K562 (cell line): Measurements from ENCODE around the gene NOL4L. TPM values are rescaled to one million over a fixed set of nuclear protein-coding genes. Genes with fewer than 3 reads are reported as not detected.

Experiments used
- ATAC-seq: fragments of 200-7000 bp; cut with Tn5 transposase; 3 replicates; pipeline ENCODE4 v1.9.1; 2020; ENCODE audit warnings: moderate library complexity
- BruUV-seq: library from RNA; stranded (reverse); fragments of 400-500 nt; replicated peaks from 2 replicates; lab custom pipeline; 2021; lab: Mats Ljungman, UMichigan
- CTCF ChIA-PET: fragments of 300-600 bp; formaldehyde crosslinking; extraction: SDS; loops from one replicate; lab custom pipeline; 2021; ENCODE audit warnings: low intra/inter-chr PET ratio; lab: Yijun Ruan, JAX
- POLR2A ChIA-PET: fragments of 300-600, 350-650 bp; sonication (Branson Sonifier 250); formaldehyde crosslinking; extraction: SDS; loops from one replicate; lab custom pipeline; 2021; ENCODE audit warnings: antibody characterized with exemption, inconsistent platforms; lab: Yijun Ruan, JAX
- DNase-seq, 4 experiments: peaks; one replicate each; pipeline versions ENCODE4 v3.0.0 to v3.0.0-alpha.2; 2011 to 2018; ENCODE audit warnings: low spot score in 3 of 4, mixed read lengths in 3 of 4; ENCODE audit errors: extremely low read depth in 1 of 4
- FAIRE-seq: peaks from 2 replicates; lab custom pipeline; 2011; peaks lifted over from hg19 to GRCh38; lab: Jason Lieb, UNC
- H2AFZ ChIP-seq: 2 replicates; pipeline ENCODE4 v1.6.0; 2011; ENCODE audit warnings: low read depth, low read length, control low read depth, inconsistent platforms
- H3K27ac ChIP-seq: fragments of 200-600 bp; 3 replicates; pipeline ENCODE4 v1.8.0; 2011; ENCODE audit warnings: low read depth, mild to moderate bottlenecking, control low read depth, inconsistent platforms, low read length, moderate library complexity, mixed read lengths; ENCODE audit errors: extremely low read depth
- H3K27me3 ChIP-seq, 2 experiments: fragments of 300-600 bp in 1 of 2; 2 replicates in 1 of 2; 3 replicates in 1 of 2; pipeline versions ENCODE4 v1.6.0 to v1.8.0; 2011; ENCODE audit warnings: inconsistent platforms in 2 of 2, low read length in 2 of 2, mild to moderate bottlenecking in 1 of 2, mixed read lengths in 1 of 2, moderate library complexity in 1 of 2; ENCODE audit not compliant: control insufficient read depth in 2 of 2, insufficient read depth in 2 of 2
- H3K36me3 ChIP-seq: fragments of 300-600 bp; 3 replicates; pipeline ENCODE4 v1.8.0; 2011; ENCODE audit warnings: mild to moderate bottlenecking, low read length, inconsistent platforms; ENCODE audit not compliant: control insufficient read depth, insufficient read depth
- H3K4me1 ChIP-seq, 2 experiments: fragments of 200-600 bp in 1 of 2; replicated peaks in 1 of 2; 2 replicates in 1 of 2; 3 replicates in 1 of 2; pipeline versions ENCODE4 v1.5.1 to v1.8.0; 2011; ENCODE audit warnings: inconsistent platforms in 2 of 2, low read length in 2 of 2, mild to moderate bottlenecking in 1 of 2, mixed read lengths in 1 of 2, moderate library complexity in 1 of 2; ENCODE audit not compliant: control insufficient read depth in 2 of 2, insufficient read depth in 2 of 2
- H3K4me2 ChIP-seq: 2 replicates; pipeline ENCODE4 v1.6.1; 2011; ENCODE audit warnings: low read length, control low read depth, inconsistent platforms, mixed read lengths; ENCODE audit not compliant: insufficient read depth
- H3K4me3 ChIP-seq: fragments of 200-600 bp; sonication (generic), shearing (Covaris generic); 2 replicates; pipeline ENCODE4 v1.5.1; 2016; ENCODE audit warnings: control low read depth, inconsistent platforms
- H3K79me2 ChIP-seq: fragments of 200-600 bp; 3 replicates; pipeline ENCODE4 v1.8.0; 2011; ENCODE audit warnings: low read length, inconsistent platforms; ENCODE audit not compliant: control insufficient read depth, insufficient read depth
- H3K9ac ChIP-seq, 2 experiments: 2 replicates each; pipeline versions ENCODE4 v1.6.0 to v1.6.1; 2011; ENCODE audit warnings: low read depth in 2 of 2, low read length in 2 of 2, control low read depth in 1 of 2, inconsistent platforms in 1 of 2, mild to moderate bottlenecking in 1 of 2, mixed read lengths in 1 of 2; ENCODE audit not compliant: insufficient read depth in 1 of 2
- H3K9me1 ChIP-seq: one replicate; pipeline ENCODE4 v1.6.0; 2011; ENCODE audit warnings: inconsistent platforms, mild to moderate bottlenecking, low read length, moderate library complexity; ENCODE audit not compliant: control insufficient read depth, insufficient read depth
- H3K9me3 ChIP-seq: replicated peaks from 2 replicates; pipeline ENCODE4 v1.5.1; 2011; ENCODE audit warnings: low read depth, low read length, inconsistent platforms; ENCODE audit not compliant: control insufficient read depth, insufficient read depth
- H4K20me1 ChIP-seq: replicated peaks from 2 replicates; pipeline ENCODE4 v1.6.1; 2011; ENCODE audit warnings: low read length, inconsistent platforms, mixed read lengths; ENCODE audit not compliant: control insufficient read depth, insufficient read depth
- BRD9 ChIP-seq: fragments of 450-650 bp; IDR thresholded peaks from 2 replicates; pipeline ENCODE4 v1.6.1; 2018; ENCODE audit warnings: low read depth; ENCODE audit not compliant: partially characterized antibody
- CCAR2 ChIP-seq: fragments of 200-400 bp; formaldehyde crosslinking; IDR thresholded peaks from 2 replicates; pipeline ENCODE4 v1.6.1; 2017; ENCODE audit warnings: mild to moderate bottlenecking, low read depth, low read length
- CHD1 ChIP-seq: fragments of 200-600 bp; sonication (generic); IDR thresholded peaks from one replicate; pipeline ENCODE4 v1.6.1; 2012; ENCODE audit warnings: mild to moderate bottlenecking, moderate library complexity, low read length, inconsistent platforms
- DEAF1 ChIP-seq: fragments of 450-650 bp; formaldehyde crosslinking; IDR thresholded peaks from 2 replicates; pipeline ENCODE4 v1.4.0; 2020; ENCODE audit warnings: mild to moderate bottlenecking, moderate library complexity
- GABPB1 ChIP-seq: sonication (generic); formaldehyde crosslinking; IDR thresholded peaks from 2 replicates; pipeline ENCODE4 v1.8.0; 2022; ENCODE audit warnings: mild to moderate bottlenecking, missing genetic modification reagents
- KHSRP ChIP-seq: fragments of 450-650 bp; IDR thresholded peaks from 2 replicates; pipeline ENCODE4 v1.6.1; 2017
- MCM5 ChIP-seq: fragments of 450-650 bp; IDR thresholded peaks from 2 replicates; pipeline ENCODE4 v1.6.1; 2016; ENCODE audit warnings: low read depth
- MTA3 ChIP-seq: fragments of 450-650 bp; formaldehyde crosslinking; IDR thresholded peaks from 2 replicates; pipeline ENCODE4 v1.6.1; 2017; ENCODE audit warnings: mild to moderate bottlenecking, borderline replicate concordance
- NFE2 ChIP-seq: IDR thresholded peaks from 2 replicates; pipeline ENCODE4 v1.6.1; 2014; ENCODE audit warnings: antibody characterized with exemption, low read depth
- RAD51 ChIP-seq: fragments of 450-650 bp; IDR thresholded peaks from 2 replicates; pipeline ENCODE4 v1.7.1; 2016; ENCODE audit warnings: low read depth, mild to moderate bottlenecking, borderline replicate concordance
- SMC3 ChIP-seq: conservative IDR thresholded peaks from 2 replicates; pipeline ENCODE4 v1.6.1; 2011; ENCODE audit warnings: low read depth, low read length, improper control_type of control experiment; ENCODE audit not compliant: insufficient read depth
- TCF3 ChIP-seq: sonication (generic); formaldehyde crosslinking; IDR thresholded peaks from 2 replicates; pipeline ENCODE4 v1.4.0; 2020; ENCODE audit warnings: mild to moderate bottlenecking, missing genetic modification reagents
- TEAD2 ChIP-seq: fragments of 450-650 bp; IDR thresholded peaks from 2 replicates; pipeline ENCODE4 v1.6.1; 2016; ENCODE audit warnings: missing genetic modification characterization, control low read depth, missing compliant biosample characterization
- ZNF57 ChIP-seq: fragments of 450-650 bp; formaldehyde crosslinking; IDR thresholded peaks from 2 replicates; pipeline ENCODE4 v1.4.0; 2020; ENCODE audit warnings: mild to moderate bottlenecking, moderate library complexity
- WGBS: fragments of 100-300 bp; shearing (Covaris generic); methylation state at CpG from one replicate; pipeline ENCODE4 v1.1.6; 2016; ENCODE audit warnings: low coverage, mixed read lengths; ENCODE audit not compliant: insufficient coverage; ENCODE audit errors: missing lambda C conversion rate; 5-methylcytosine and 5-hydroxymethylcytosine counted together
- in situ Hi-C: fragments of 300-500 bp; cut with MboI; formaldehyde crosslinking; loops from 4 replicates; pipeline ENCODE4 v1.15.0; 2018; ENCODE audit warnings: inconsistent platforms, mixed read lengths
- intact Hi-C: fragments of 100-400 bp; cut with micrococcal nuclease; formaldehyde crosslinking; loops from 2 replicates; pipeline ENCODE4 v1.14.2; 2022
- polyA plus RNA-seq, 8 experiments: library from polyadenylated mRNA; depleted of rRNA in 4 of 8; stranded (reverse) in 5 of 8; unstranded in 3 of 8; fragments of >200 nt; fragmentation: Nextera tagmentation in 2 of 8; fragmentation: Illumina TruSeq in 1 of 8; extraction: Ambion mirVana in 2 of 8; extraction: Trizol in 1 of 8; gene quantifications; 2 replicates each; pipeline versions ENCODE4 v1.2.1 to v1.2.3, GENCODE V29; 2011 to 2014; ENCODE audit warnings: inconsistent platforms in 1 of 8, missing spikeins in 1 of 8
- total RNA-seq, 7 experiments: library from RNA; depleted of rRNA in 6 of 7; stranded (reverse); fragments of >200 nt in 6 of 7; fragmentation: Illumina TruSeq in 2 of 7; extraction: Trizol in 2 of 7; gene quantifications; 2 replicates each; pipeline versions ENCODE4 v1.2.1 to v1.2.3, GENCODE V29; 2011 to 2021; ENCODE audit warnings: low replicate concordance in 1 of 7
- TF ChIP-seq, protein P1 (sequence below): fragments of 450-650 bp; formaldehyde crosslinking; IDR thresholded peaks from 2 replicates; pipeline ENCODE4 v1.4.0; 2020; ENCODE audit warnings: mild to moderate bottlenecking
- TF ChIP-seq, protein P2 (sequence below), 2 experiments: fragments of 450-650 bp in 1 of 2; sonication (generic) in 1 of 2; formaldehyde crosslinking in 1 of 2; IDR thresholded peaks in 1 of 2; conservative IDR thresholded peaks in 1 of 2; 2 replicates each; pipeline versions ENCODE4 v1.6.1 to v1.8.1; 2016 to 2023; ENCODE audit warnings: mild to moderate bottlenecking in 2 of 2, moderate library complexity in 2 of 2, inconsistent platforms in 1 of 2, missing genetic modification reagents in 1 of 2
- TF ChIP-seq, protein P3 (sequence below), 2 experiments: fragments of 450-650 bp; IDR thresholded peaks; 2 replicates each; pipeline ENCODE4 v1.6.1; 2016

NOL4L gene
- total and polyA plus RNA-seq, 9 of the 15 experiments (the other 6 are each of a cell fraction or from before 2014, with no cell fraction given): 5.1 to 36.2 (median 13.6) TPM

DNA sequence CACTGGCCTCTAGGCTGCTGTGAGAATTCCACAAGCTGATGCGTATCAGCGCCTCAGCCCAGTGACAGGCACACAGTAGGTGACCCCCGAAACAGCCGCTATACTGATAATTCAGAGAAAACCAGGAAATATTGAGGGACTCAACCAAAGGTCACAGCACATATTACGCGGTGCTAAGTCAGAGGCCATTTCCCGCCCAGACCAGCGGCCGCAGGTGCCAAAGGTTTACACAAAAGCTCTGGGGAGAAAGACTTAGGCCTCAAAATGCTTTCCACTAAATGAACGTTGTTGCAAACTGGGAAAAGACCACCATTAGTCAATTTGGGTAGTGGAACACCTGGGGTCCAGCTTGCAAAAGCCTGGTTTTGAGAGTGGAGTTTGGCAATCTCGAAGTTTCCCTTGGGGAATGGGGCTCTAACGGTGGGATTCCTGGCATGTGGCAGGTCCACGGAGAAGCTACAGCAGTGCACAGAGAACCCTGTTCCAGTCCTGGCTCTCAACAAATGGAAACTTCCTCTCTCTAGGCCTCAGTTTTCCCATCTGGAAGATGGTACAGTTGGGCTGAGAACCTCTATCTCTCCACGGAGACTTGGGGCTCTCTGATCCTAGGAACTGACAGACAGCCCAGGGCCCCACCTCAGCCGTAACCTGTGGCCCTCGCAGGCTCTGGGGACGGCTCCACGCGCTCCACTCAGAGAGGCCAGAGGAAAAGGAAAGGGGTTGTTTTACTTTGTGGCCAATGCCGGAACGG, 4.7 kb downstream of the NOL4L start:
- Histone ChIP-seq H3K9ac (peak overlapping the region; percentile 57 to 90), H3K79me2 (peaks cover 83% of the 10 kb centered on the region), H2AFZ (peak overlapping the region; percentile 29; the same call in 1 of the 2 replicates), H3K36me3 (peaks cover 8% of the 10 kb centered on the region; the same call in 2 of the 3 replicates), H3K4me2 (peak overlapping the region; percentile 63), H4K20me1 (no peaks in the 10 kb centered on the region; the same call in 1 of the 2 replicates), H3K9me3 (no peaks in the 10 kb centered on the region), H3K27me3 (no peaks in the 10 kb centered on the region), H3K4me1 (peaks cover 57 to 77% of the 10 kb centered on the region in 2 experiments), H3K27ac (peak overlapping the region; percentile 71), H3K4me3 (peak overlapping the region; percentile 13; the same call in 1 of the 2 replicates), H3K9me1 (no peaks in the 10 kb centered on the region)
- DNase-seq (peak in 1 of 4 experiments; percentile 54), ATAC-seq (peak; percentile 1; the same call in 2 of the 3 replicates), FAIRE-seq (peak; percentile 52)
- 25% methylated on average over 20 of the region's 21 CpGs for WGBS
- ChIA-PET CTCF (no interaction called here), POLR2A (interaction anchor here (0.6 to 1.5 kb wide), 7 partner anchors 11 to 1507 kb away, joined by 3 to 12 read pairs (median 3); no protein-coding TSS in a partner anchor)
- BruUV-seq: TSS peak; percentile 41
- in situ Hi-C loops: no loop called here
- intact Hi-C loops: loop anchor here (5.0 kb wide), 4 partner anchors 52 to 223 kb away; partner anchors contain the start of gene ASXL1
- TF ChIP-seq DEAF1 (CRISPR knock-in tag): no peak
- no peak for TF ChIP-seq MCM5
- TF ChIP-seq ZNF57 (CRISPR knock-in tag): no peak
- no peak for TF ChIP-seq GABPB1 (CRISPR knock-in tag)
- no peak for TF ChIP-seq KHSRP
- TF ChIP-seq, protein P1, sequence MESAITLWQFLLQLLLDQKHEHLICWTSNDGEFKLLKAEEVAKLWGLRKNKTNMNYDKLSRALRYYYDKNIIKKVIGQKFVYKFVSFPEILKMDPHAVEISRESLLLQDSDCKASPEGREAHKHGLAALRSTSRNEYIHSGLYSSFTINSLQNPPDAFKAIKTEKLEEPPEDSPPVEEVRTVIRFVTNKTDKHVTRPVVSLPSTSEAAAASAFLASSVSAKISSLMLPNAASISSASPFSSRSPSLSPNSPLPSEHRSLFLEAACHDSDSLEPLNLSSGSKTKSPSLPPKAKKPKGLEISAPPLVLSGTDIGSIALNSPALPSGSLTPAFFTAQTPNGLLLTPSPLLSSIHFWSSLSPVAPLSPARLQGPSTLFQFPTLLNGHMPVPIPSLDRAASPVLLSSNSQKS (CRISPR knock-in tag): no peak
- TF ChIP-seq NFE2: no peak
- TF ChIP-seq, protein P2, sequence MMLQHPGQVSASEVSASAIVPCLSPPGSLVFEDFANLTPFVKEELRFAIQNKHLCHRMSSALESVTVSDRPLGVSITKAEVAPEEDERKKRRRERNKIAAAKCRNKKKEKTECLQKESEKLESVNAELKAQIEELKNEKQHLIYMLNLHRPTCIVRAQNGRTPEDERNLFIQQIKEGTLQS (IDR thresholded peaks at IDR 0.05): no peak
- TF ChIP-seq, protein P2 (CRISPR knock-in tag; conservative IDR thresholded peaks at IDR 0.05): no peak
- TF ChIP-seq BRD9: no peak
- TF ChIP-seq TEAD2 (tag): no peak
- TF ChIP-seq SMC3: no peak
- no peak for TF ChIP-seq TCF3 (CRISPR knock-in tag)
- peak; percentile 3 for TF ChIP-seq CHD1
- TF ChIP-seq, protein P3, sequence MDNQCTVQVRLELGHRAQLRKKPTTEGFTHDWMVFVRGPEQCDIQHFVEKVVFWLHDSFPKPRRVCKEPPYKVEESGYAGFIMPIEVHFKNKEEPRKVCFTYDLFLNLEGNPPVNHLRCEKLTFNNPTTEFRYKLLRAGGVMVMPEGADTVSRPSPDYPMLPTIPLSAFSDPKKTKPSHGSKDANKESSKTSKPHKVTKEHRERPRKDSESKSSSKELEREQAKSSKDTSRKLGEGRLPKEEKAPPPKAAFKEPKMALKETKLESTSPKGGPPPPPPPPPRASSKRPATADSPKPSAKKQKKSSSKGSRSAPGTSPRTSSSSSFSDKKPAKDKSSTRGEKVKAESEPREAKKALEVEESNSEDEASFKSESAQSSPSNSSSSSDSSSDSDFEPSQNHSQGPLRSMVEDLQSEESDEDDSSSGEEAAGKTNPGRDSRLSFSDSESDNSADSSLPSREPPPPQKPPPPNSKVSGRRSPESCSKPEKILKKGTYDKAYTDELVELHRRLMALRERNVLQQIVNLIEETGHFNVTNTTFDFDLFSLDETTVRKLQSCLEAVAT (IDR thresholded peaks at IDR 0.05): no peak
- TF ChIP-seq MTA3: no peak
- TF ChIP-seq RAD51: no peak
- TF ChIP-seq CCAR2: no peak
